Measurements from ENCODE around the gene ARMH3.

DNA sequence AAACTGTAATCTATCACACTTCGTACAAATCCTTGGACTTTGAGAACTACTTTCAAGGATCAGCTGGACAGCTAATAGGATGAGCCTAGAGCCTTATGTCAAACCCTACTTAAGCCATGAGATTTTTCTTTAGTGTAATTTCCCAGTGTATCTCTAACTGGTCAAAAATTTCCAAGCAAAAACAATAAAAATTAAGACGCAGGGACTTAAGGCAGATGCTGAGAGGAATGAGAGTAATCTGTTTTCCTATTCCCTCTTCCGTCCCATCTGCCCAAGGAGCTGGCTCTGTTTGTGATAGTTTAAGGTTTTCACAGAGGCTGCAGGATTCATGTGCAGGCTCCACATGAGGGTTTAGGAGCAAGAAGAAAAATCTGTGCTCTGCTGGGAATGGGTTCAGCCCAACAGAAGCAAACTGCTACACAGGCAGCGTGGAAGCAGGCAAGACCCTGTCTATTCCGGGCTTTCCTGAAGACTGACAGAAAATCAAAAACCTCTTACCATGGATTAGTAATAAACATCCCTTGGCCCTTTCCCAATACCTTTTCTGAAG is 62.2 kb downstream of the ARMH3 start:
- TF ChIP-seq YY1 (IDR thresholded peaks at IDR 0.05; ENCODE audit: insufficient read depth, insufficient read length) (no peak), SUZ12 (IDR thresholded peaks at IDR 0.05; ENCODE audit: extremely low read depth, insufficient read depth, insufficient read length) (no peak)
